IMR-90 (cell line): ENCODE measurements around the gene FMN2.

ENCODE experiments used
- BHLHE40 ChIP-seq: fragments of 150-350 bp; IDR thresholded peaks from 2 replicates; pipeline ENCODE4 v1.6.1; 2016; ENCODE audit warnings: mild to moderate bottlenecking, low read depth, low read length
- CEBPB ChIP-seq: IDR thresholded peaks from 2 replicates; pipeline ENCODE4 v1.6.1; 2012; ENCODE audit warnings: low read depth, low read length, improper control_type of control experiment
- CHD1 ChIP-seq: IDR thresholded peaks from 2 replicates; pipeline ENCODE4 v1.6.1; 2012; ENCODE audit warnings: low read depth, low read length, improper control_type of control experiment
- CTCF ChIP-seq: conservative IDR thresholded peaks from 2 replicates; pipeline ENCODE4 v1.5.1; 2012; ENCODE audit warnings: mild to moderate bottlenecking, low read depth, low read length, improper control_type of control experiment
- ELK1 ChIP-seq: fragments of 150-350 bp; IDR thresholded peaks from 2 replicates; pipeline ENCODE4 v1.6.1; 2016; ENCODE audit warnings: low read depth, mild to moderate bottlenecking, low read length, moderate library complexity, borderline replicate concordance
- MAFK ChIP-seq: IDR thresholded peaks from 2 replicates; pipeline ENCODE4 v1.6.1; 2012; ENCODE audit warnings: low read depth, low read length, improper control_type of control experiment
- MAZ ChIP-seq: IDR thresholded peaks from 2 replicates; pipeline ENCODE4 v1.6.1; 2012; ENCODE audit warnings: low read depth, mild to moderate bottlenecking, low read length, improper control_type of control experiment, moderate library complexity, borderline replicate concordance
- MXI1 ChIP-seq: IDR thresholded peaks from 2 replicates; pipeline ENCODE4 v1.6.1; 2012; ENCODE audit warnings: low read depth, mild to moderate bottlenecking, low read length, moderate library complexity, borderline replicate concordance
- POLR2A ChIP-seq: IDR thresholded peaks from 2 replicates; pipeline ENCODE4 v1.6.1; 2012; ENCODE audit warnings: mild to moderate bottlenecking, low read depth, low read length
- RAD21 ChIP-seq: IDR thresholded peaks from 2 replicates; pipeline ENCODE4 v1.6.1; 2012; ENCODE audit warnings: low read length, improper control_type of control experiment
- RCOR1 ChIP-seq: IDR thresholded peaks from 2 replicates; pipeline ENCODE4 v1.6.1; 2012; ENCODE audit warnings: mild to moderate bottlenecking, low read length, improper control_type of control experiment; ENCODE audit not compliant: insufficient replicate concordance
- RFX5 ChIP-seq: IDR thresholded peaks from 2 replicates; pipeline ENCODE4 v1.8.0; 2012; ENCODE audit warnings: low read depth, mild to moderate bottlenecking, low read length, moderate library complexity
- SMC3 ChIP-seq: fragments of 150-350 bp; IDR thresholded peaks from 2 replicates; pipeline ENCODE4 v1.6.1; 2016; ENCODE audit warnings: low read depth, mild to moderate bottlenecking, antibody characterized with exemption, low read length, moderate library complexity
- USF2 ChIP-seq: fragments of 150-350 bp; IDR thresholded peaks from 2 replicates; pipeline ENCODE4 v1.6.1; 2017; ENCODE audit warnings: mild to moderate bottlenecking, antibody characterized with exemption, low read length, low read depth

- no peak for TF ChIP-seq CTCF
- no peak for TF ChIP-seq SMC3
- TF ChIP-seq POLR2A = no peak
- no peak for TF ChIP-seq RAD21
- no peak for TF ChIP-seq ELK1
- TF ChIP-seq MAFK = no peak
- no peak for TF ChIP-seq RCOR1
- no peak for TF ChIP-seq RFX5
- TF ChIP-seq MXI1 = no peak
- TF ChIP-seq CHD1 = no peak
- no peak for TF ChIP-seq CEBPB
- no peak for TF ChIP-seq BHLHE40
- no peak for TF ChIP-seq MAZ
- no peak for TF ChIP-seq USF2
Measured at GRCh38 chr1:240287722-240288121, 196.0 kb downstream of the FMN2 start.
